ENCODE results near the gene TNNT2.

Gene TNNT2

GRCh38 chr1:201334325-201335173, 42.9 kb downstream of the TNNT2 start:
- H3K36me3 ChIP-seq (ENCODE audit: insufficient read depth, low read length), result no peaks in the 10 kb centered on the region
- no peak overlapping the region for H3K27ac ChIP-seq (ENCODE audit: low read depth, low read length)
- no peaks in the 10 kb centered on the region for H3K27me3 ChIP-seq (ENCODE audit: insufficient read depth, low read length)
- H2AFZ ChIP-seq (ENCODE audit: low read length, unreplicated experiment), result no peak overlapping the region
- no peak overlapping the region for H3K4me3 ChIP-seq (ENCODE audit: low read depth, low read length)
- H3K4me1 ChIP-seq (ENCODE audit: control insufficient read depth, insufficient read depth, low read length, unreplicated experiment), result no peaks in the 10 kb centered on the region
- H3K79me2 ChIP-seq (ENCODE audit: control insufficient read depth, insufficient read depth, low read length, unreplicated experiment), result no peaks in the 10 kb centered on the region

- Histone ChIP-seq H3K4me1 (ENCODE audit: control insufficient read depth, insufficient read depth, low read length, unreplicated experiment) (no peaks in the 10 kb centered on the region), H3K79me2 (ENCODE audit: control insufficient read depth, insufficient read depth, low read length, unreplicated experiment) (no peaks in the 10 kb centered on the region), H3K4me3 (ENCODE audit: low read depth, low read length) (no peak overlapping the region), H2AFZ (ENCODE audit: low read length, unreplicated experiment) (no peak overlapping the region), H3K27ac (ENCODE audit: low read depth, low read length) (no peak overlapping the region), H3K27me3 (ENCODE audit: insufficient read depth, low read length) (no peaks in the 10 kb centered on the region), H3K36me3 (ENCODE audit: insufficient read depth, low read length) (no peaks in the 10 kb centered on the region)
Measured at GRCh38 chr1:201332616-201333335, 44.7 kb downstream of the TNNT2 start.

GRCh38 chr1:201332021-201332420, 45.5 kb downstream of the TNNT2 start:
- H3K27ac ChIP-seq (ENCODE audit: low read depth, low read length), result no peak overlapping the region
- H3K4me3 ChIP-seq (ENCODE audit: low read depth, low read length), result no peak overlapping the region
- H3K36me3 ChIP-seq (ENCODE audit: insufficient read depth, low read length), result no peaks in the 10 kb centered on the region
- H2AFZ ChIP-seq (ENCODE audit: low read length, unreplicated experiment), result no peak overlapping the region
- no peaks in the 10 kb centered on the region for H3K27me3 ChIP-seq (ENCODE audit: insufficient read depth, low read length)
- no peaks in the 10 kb centered on the region for H3K79me2 ChIP-seq (ENCODE audit: control insufficient read depth, insufficient read depth, low read length, unreplicated experiment)
- H3K4me1 ChIP-seq (ENCODE audit: control insufficient read depth, insufficient read depth, low read length, unreplicated experiment), result no peaks in the 10 kb centered on the region

- Histone ChIP-seq H3K36me3 (ENCODE audit: insufficient read depth, low read length) (no peaks in the 10 kb centered on the region), H3K4me3 (ENCODE audit: low read depth, low read length) (no peak overlapping the region), H3K79me2 (ENCODE audit: control insufficient read depth, insufficient read depth, low read length, unreplicated experiment) (no peaks in the 10 kb centered on the region), H3K27ac (ENCODE audit: low read depth, low read length) (no peak overlapping the region), H3K4me1 (ENCODE audit: control insufficient read depth, insufficient read depth, low read length, unreplicated experiment) (no peaks in the 10 kb centered on the region), H3K27me3 (ENCODE audit: insufficient read depth, low read length) (no peaks in the 10 kb centered on the region), H2AFZ (ENCODE audit: low read length, unreplicated experiment) (no peak overlapping the region)
Measured at GRCh38 chr1:201331166-201331565, 46.3 kb downstream of the TNNT2 start.

- H3K4me1 ChIP-seq (ENCODE audit: control insufficient read depth, insufficient read depth, low read length, unreplicated experiment), result no peaks in the 10 kb centered on the region
- H3K36me3 ChIP-seq (ENCODE audit: insufficient read depth, low read length), result no peaks in the 10 kb centered on the region
- no peaks in the 10 kb centered on the region for H3K27me3 ChIP-seq (ENCODE audit: insufficient read depth, low read length)
- H3K27ac ChIP-seq (ENCODE audit: low read depth, low read length), result no peak overlapping the region
- H3K4me3 ChIP-seq (ENCODE audit: low read depth, low read length), result no peak overlapping the region
- no peak overlapping the region for H2AFZ ChIP-seq (ENCODE audit: low read length, unreplicated experiment)
- no peaks in the 10 kb centered on the region for H3K79me2 ChIP-seq (ENCODE audit: control insufficient read depth, insufficient read depth, low read length, unreplicated experiment)
Measured at GRCh38 chr1:201330541-201330940, 46.9 kb downstream of the TNNT2 start.

- H3K27ac ChIP-seq (ENCODE audit: low read depth, low read length), result no peak overlapping the region
- no peaks in the 10 kb centered on the region for H3K79me2 ChIP-seq (ENCODE audit: control insufficient read depth, insufficient read depth, low read length, unreplicated experiment)
- H3K4me1 ChIP-seq (ENCODE audit: control insufficient read depth, insufficient read depth, low read length, unreplicated experiment), result no peaks in the 10 kb centered on the region
- no peak overlapping the region for H3K4me3 ChIP-seq (ENCODE audit: low read depth, low read length)
- H3K36me3 ChIP-seq (ENCODE audit: insufficient read depth, low read length), result no peaks in the 10 kb centered on the region
- H2AFZ ChIP-seq (ENCODE audit: low read length, unreplicated experiment), result no peak overlapping the region
- no peaks in the 10 kb centered on the region for H3K27me3 ChIP-seq (ENCODE audit: insufficient read depth, low read length)
Measured at GRCh38 chr1:201329801-201330200, 47.7 kb downstream of the TNNT2 start.

GRCh38 chr1:201329286-201329685, 48.2 kb downstream of the TNNT2 start:
- Histone ChIP-seq H3K27me3 (ENCODE audit: insufficient read depth, low read length) (no peaks in the 10 kb centered on the region), H3K4me3 (ENCODE audit: low read depth, low read length) (no peak overlapping the region), H2AFZ (ENCODE audit: low read length, unreplicated experiment) (no peak overlapping the region), H3K79me2 (ENCODE audit: control insufficient read depth, insufficient read depth, low read length, unreplicated experiment) (no peaks in the 10 kb centered on the region), H3K36me3 (ENCODE audit: insufficient read depth, low read length) (no peaks in the 10 kb centered on the region), H3K4me1 (ENCODE audit: control insufficient read depth, insufficient read depth, low read length, unreplicated experiment) (no peaks in the 10 kb centered on the region), H3K27ac (ENCODE audit: low read depth, low read length) (no peak overlapping the region)

GRCh38 chr1:201328576-201328975, 48.9 kb downstream of the TNNT2 start:
- H3K79me2 ChIP-seq (ENCODE audit: control insufficient read depth, insufficient read depth, low read length, unreplicated experiment), result no peaks in the 10 kb centered on the region
- no peak overlapping the region for H3K27ac ChIP-seq (ENCODE audit: low read depth, low read length)
- H2AFZ ChIP-seq (ENCODE audit: low read length, unreplicated experiment), result no peak overlapping the region
- H3K36me3 ChIP-seq (ENCODE audit: insufficient read depth, low read length), result no peaks in the 10 kb centered on the region
- no peaks in the 10 kb centered on the region for H3K27me3 ChIP-seq (ENCODE audit: insufficient read depth, low read length)
- no peak overlapping the region for H3K4me3 ChIP-seq (ENCODE audit: low read depth, low read length)
- no peaks in the 10 kb centered on the region for H3K4me1 ChIP-seq (ENCODE audit: control insufficient read depth, insufficient read depth, low read length, unreplicated experiment)

GRCh38 chr1:201327687-201328240, 49.7 kb downstream of the TNNT2 start:
- H3K36me3 ChIP-seq (ENCODE audit: insufficient read depth, low read length), result no peaks in the 10 kb centered on the region
- H3K27ac ChIP-seq (ENCODE audit: low read depth, low read length), result no peak overlapping the region
- H3K27me3 ChIP-seq (ENCODE audit: insufficient read depth, low read length), result no peaks in the 10 kb centered on the region

GRCh38 chr1:201326710-201327109, 50.8 kb downstream of the TNNT2 start:
- Histone ChIP-seq H3K4me3 (ENCODE audit: low read depth, low read length) (no peak overlapping the region), H3K27ac (ENCODE audit: low read depth, low read length) (no peak overlapping the region), H3K79me2 (ENCODE audit: control insufficient read depth, insufficient read depth, low read length, unreplicated experiment) (no peaks in the 10 kb centered on the region), H2AFZ (ENCODE audit: low read length, unreplicated experiment) (no peak overlapping the region), H3K27me3 (ENCODE audit: insufficient read depth, low read length) (no peaks in the 10 kb centered on the region), H3K36me3 (ENCODE audit: insufficient read depth, low read length) (no peaks in the 10 kb centered on the region), H3K4me1 (ENCODE audit: control insufficient read depth, insufficient read depth, low read length, unreplicated experiment) (no peaks in the 10 kb centered on the region)

More at GRCh38 chr1:201327687-201328240, 49.7 kb downstream of the TNNT2 start:
- Histone ChIP-seq H3K4me3 (ENCODE audit: low read depth, low read length) (no peak overlapping the region), H2AFZ (ENCODE audit: low read length, unreplicated experiment) (no peak overlapping the region), H3K4me1 (ENCODE audit: control insufficient read depth, insufficient read depth, low read length, unreplicated experiment) (no peaks in the 10 kb centered on the region), H3K79me2 (ENCODE audit: control insufficient read depth, insufficient read depth, low read length, unreplicated experiment) (no peaks in the 10 kb centered on the region)
